ENCODE data around the gene WDR37. TPM values are rescaled to one million over a fixed set of nuclear protein-coding genes. Genes with fewer than 3 reads are reported as not detected.
"Not testable (repeated sequence)": the region's sequence is repeated elsewhere in the genome, so short reads cannot be mapped to it uniquely, and the experiment has no call there.

WDR37 gene
- 13.6 and 15.3 TPM in 2 replicates for total RNA-seq
- long read RNA-seq, full-length matches to known transcripts: 2 of 21 reads
- long read RNA-seq, partial matches to known transcripts: 10 of 21 reads
- long read RNA-seq, other reads (novel, unspliced or antisense): 9 of 21 reads

- Mint-ChIP-seq H3K36me3 (ENCODE audit: unreplicated experiment) (peaks cover 12% of the 10 kb centered on the region), H3K9me3 (ENCODE audit: unreplicated experiment) (no peaks in the 10 kb centered on the region), H3K27me3 (ENCODE audit: unreplicated experiment) (no peaks in the 10 kb centered on the region), H3K4me3 (ENCODE audit: unreplicated experiment) (peak within 1 kb of the TSS; percentile 95), H3K27ac (ENCODE audit: unreplicated experiment) (peak within 1 kb of the TSS; percentile 96), H3K4me1 (ENCODE audit: unreplicated experiment) (peaks cover 40% of the 10 kb centered on the region)
- no peak for TF ChIP-seq CTCF (IDR thresholded peaks at IDR 0.05)
- peak; percentile 93 for DNase-seq (ENCODE audit: extremely low spot score, unreplicated experiment)
These were observed at the start of gene WDR37 for GRCh38 chr10:1056326-1057105. Gene WDR37 (plus strand): TSS chr10:1056385. CDS start chr10:1072156, 15,771 bp downstream.

DNA sequence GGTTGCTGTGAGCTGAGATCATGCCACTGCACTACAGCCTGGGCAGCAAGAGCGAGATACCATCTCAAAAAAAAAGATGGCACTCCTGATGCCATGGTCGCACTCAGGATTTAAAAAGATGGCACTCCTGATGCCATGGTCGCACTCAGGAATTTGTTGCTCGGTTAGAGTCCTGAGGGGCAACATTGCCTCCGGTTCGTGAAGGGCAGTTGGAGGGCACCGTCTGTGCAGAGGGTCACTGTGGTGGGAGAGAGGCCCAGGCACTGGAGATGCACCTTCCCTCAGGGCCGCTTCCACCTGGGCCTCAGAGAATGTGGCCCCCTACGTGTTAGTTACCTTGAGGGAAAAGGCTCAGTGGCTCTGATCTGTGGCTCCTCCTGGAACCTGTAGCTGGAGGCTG is 49.6 kb upstream of the WDR37 start:
- Mint-ChIP-seq H3K27ac (ENCODE audit: unreplicated experiment) (no peak overlapping the region), H3K4me3 (ENCODE audit: unreplicated experiment) (no peak overlapping the region), H3K4me1 (ENCODE audit: unreplicated experiment) (no peaks in the 10 kb centered on the region), H3K9me3 (ENCODE audit: unreplicated experiment) (peaks cover 14% of the 10 kb centered on the region), H3K36me3 (ENCODE audit: unreplicated experiment) (peaks cover 68% of the 10 kb centered on the region), H3K27me3 (ENCODE audit: unreplicated experiment) (no peaks in the 10 kb centered on the region)
- DNase-seq (ENCODE audit: extremely low spot score, unreplicated experiment): peak; percentile 60
- TF ChIP-seq CTCF (IDR thresholded peaks at IDR 0.05): no peak

DNA sequence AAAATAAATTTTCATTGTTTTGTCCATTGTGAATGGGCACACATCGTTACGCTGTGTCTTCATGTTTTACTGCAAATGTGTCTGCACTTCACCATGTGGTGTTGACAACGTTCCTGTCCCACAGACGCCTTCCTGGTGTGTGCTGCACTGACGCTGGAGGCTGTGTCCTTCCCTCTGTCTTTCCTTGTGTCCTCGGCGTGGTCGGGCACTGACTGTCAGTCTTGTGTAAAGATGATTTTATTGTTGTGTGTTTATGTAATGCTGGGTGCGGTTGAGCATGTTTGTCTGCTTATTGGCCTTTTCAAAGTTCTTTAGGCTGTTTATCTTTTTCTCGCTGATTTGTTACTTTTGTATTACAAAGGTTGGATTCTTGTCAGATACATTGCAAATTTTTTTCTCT is 48.6 kb upstream of the WDR37 start:
- no peak for TF ChIP-seq CTCF (IDR thresholded peaks at IDR 0.05)
- Mint-ChIP-seq H3K4me3 (ENCODE audit: unreplicated experiment) (no peak overlapping the region), H3K4me1 (ENCODE audit: unreplicated experiment) (no peaks in the 10 kb centered on the region), H3K36me3 (ENCODE audit: unreplicated experiment) (peaks cover 68% of the 10 kb centered on the region), H3K27me3 (ENCODE audit: unreplicated experiment) (no peaks in the 10 kb centered on the region), H3K27ac (ENCODE audit: unreplicated experiment) (no peak overlapping the region), H3K9me3 (ENCODE audit: unreplicated experiment) (peaks cover 7% of the 10 kb centered on the region)
- DNase-seq (ENCODE audit: extremely low spot score, unreplicated experiment): no peak

- H3K36me3 Mint-ChIP-seq (ENCODE audit: unreplicated experiment): peaks cover 62% of the 10 kb centered on the region
- no peak for TF ChIP-seq CTCF (IDR thresholded peaks at IDR 0.05)
- no peak overlapping the region for H3K4me3 Mint-ChIP-seq (ENCODE audit: unreplicated experiment)
- no peak overlapping the region for H3K27ac Mint-ChIP-seq (ENCODE audit: unreplicated experiment)
- no peaks in the 10 kb centered on the region for H3K9me3 Mint-ChIP-seq (ENCODE audit: unreplicated experiment)
- DNase-seq (ENCODE audit: extremely low spot score, unreplicated experiment): peak; percentile 80
- no peaks in the 10 kb centered on the region for H3K4me1 Mint-ChIP-seq (ENCODE audit: unreplicated experiment)
- H3K27me3 Mint-ChIP-seq (ENCODE audit: unreplicated experiment): no peaks in the 10 kb centered on the region
These were observed 47.1 kb upstream of the WDR37 start for GRCh38 chr10:1009071-1009494.

DNA sequence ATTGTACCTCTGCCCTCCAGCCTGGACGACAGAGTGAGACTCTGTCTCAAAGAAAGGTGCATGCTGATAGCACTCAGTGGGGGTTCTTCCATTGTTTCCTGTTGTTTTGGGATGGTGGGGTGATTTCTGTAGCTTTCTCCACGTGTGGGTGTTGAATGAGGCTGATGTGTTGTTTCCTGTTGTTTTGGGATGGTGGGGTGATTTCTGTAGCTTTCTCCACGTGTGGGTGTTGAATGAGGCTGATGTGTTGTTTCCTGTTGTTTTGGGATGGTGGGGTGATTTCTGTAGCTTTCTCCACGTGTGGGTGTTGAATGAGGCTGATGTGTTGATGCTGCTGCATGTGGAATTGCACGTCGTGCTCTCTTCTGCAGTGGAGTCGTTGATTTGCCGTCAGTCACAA is 46.2 kb upstream of the WDR37 start:
- peaks cover 64% of the 10 kb centered on the region for H3K36me3 Mint-ChIP-seq (ENCODE audit: unreplicated experiment)
- not testable (repeated sequence) for H3K4me3 Mint-ChIP-seq (ENCODE audit: unreplicated experiment); H3K4me1 Mint-ChIP-seq (ENCODE audit: unreplicated experiment); H3K9me3 Mint-ChIP-seq (ENCODE audit: unreplicated experiment); H3K27ac Mint-ChIP-seq (ENCODE audit: unreplicated experiment); DNase-seq (ENCODE audit: extremely low spot score, unreplicated experiment); H3K27me3 Mint-ChIP-seq (ENCODE audit: unreplicated experiment)

All from osteocyte (in vitro differentiated cells).